Measurements from ENCODE around the gene RSBN1L. TPM values are rescaled to one million over a fixed set of nuclear protein-coding genes. Genes with fewer than 3 reads are reported as not detected.
"Not testable (repeated sequence)": the region's sequence is repeated elsewhere in the genome, so short reads cannot be mapped to it uniquely, and the experiment has no call there.

Gene RSBN1L
- polyA plus RNA-seq, 1 donor (not counting 4 experiments of a cell fraction or from before 2014, with no cell fraction given), result 9.6 TPM

GRCh38 chr7:77702513-77702912, 6.3 kb downstream of the RSBN1L start:
- TF ChIP-seq EZH2 (IDR thresholded peaks at IDR 0.05; ENCODE audit: low read length) (no peak), CTCF (optimal IDR thresholded peaks at IDR 0.05 in 1 of 3, IDR thresholded peaks at IDR 0.05 in 1 of 3, conservative IDR thresholded peaks at IDR 0.05 in 1 of 3; ENCODE audit: extremely low read depth in 1 of 3, insufficient read depth in 2 of 3, low read length in 3 of 3) (no peak)
- no peaks in the 10 kb centered on the region for H4K20me1 ChIP-seq (ENCODE audit: control insufficient read depth, extremely low read depth, insufficient read depth, low read length)

GRCh38 chr7:77702968-77703472, 6.8 kb downstream of the RSBN1L start:
- Histone ChIP-seq H4K20me1 (ENCODE audit: control insufficient read depth, extremely low read depth, insufficient read depth, low read length) (no peaks in the 10 kb centered on the region), H3K27ac (ENCODE audit: control insufficient read depth, insufficient read depth, low read length) (no peak overlapping the region)

More at GRCh38 chr7:77702513-77702912, 6.3 kb downstream of the RSBN1L start:
- Histone ChIP-seq H3K4me2 (ENCODE audit: control insufficient read depth, extremely low read depth, insufficient read depth, low read depth, low read length) (no peak overlapping the region), H3K27ac (ENCODE audit: control insufficient read depth, insufficient read depth, low read length) (no peak overlapping the region), H3K36me3 (ENCODE audit: control insufficient read depth in 2 of 2, extremely low read depth in 1 of 2, insufficient read depth in 2 of 2, low read length in 2 of 2) (no peaks in the 10 kb centered on the region), H3K9ac (ENCODE audit: control insufficient read depth, extremely low read depth, insufficient read depth, low read length) (no peak overlapping the region), H2AFZ (ENCODE audit: control insufficient read depth, low read length) (no peak overlapping the region), H3K79me2 (ENCODE audit: control insufficient read depth, insufficient read depth, low read length) (peaks cover 81% of the 10 kb centered on the region), H3K9me1 (ENCODE audit: control insufficient read depth, extremely low read depth, insufficient read depth, low read length) (no peaks in the 10 kb centered on the region), H3K9me3 (ENCODE audit: control insufficient read depth, low read depth, low read length) (no peaks in the 10 kb centered on the region), H3K4me1 (ENCODE audit: control insufficient read depth, extremely low read depth, insufficient read depth, low read length) (peaks cover 16% of the 10 kb centered on the region), H3K27me3 (ENCODE audit: control insufficient read depth, extremely low read depth, insufficient read depth, low read length) (no peaks in the 10 kb centered on the region), H3K4me3 (ENCODE audit: control insufficient read depth in 2 of 3, extremely low read depth in 1 of 3, insufficient read depth in 2 of 3, low read depth in 1 of 3, low read length in 3 of 3) (no peak overlapping the region)
- DNase-seq (ENCODE audit: low read depth, low spot score) (no peak), FAIRE-seq (no peak)
- dilution Hi-C loops (cut with MboI; ENCODE audit: extremely low pct_ligation_motif_present, low sequenced_read_pairs), result no loop called here

GRCh38 chr7:77703669-77704068, 7.4 kb downstream of the RSBN1L start:
- H3K27ac ChIP-seq (ENCODE audit: control insufficient read depth, insufficient read depth, low read length); DNase-seq (ENCODE audit: low read depth, low spot score); dilution Hi-C loops (cut with MboI; ENCODE audit: extremely low pct_ligation_motif_present, low sequenced_read_pairs); H2AFZ ChIP-seq (ENCODE audit: control insufficient read depth, low read length); H3K27me3 ChIP-seq (ENCODE audit: control insufficient read depth, extremely low read depth, insufficient read depth, low read length); H3K9me3 ChIP-seq (ENCODE audit: control insufficient read depth, low read depth, low read length); H3K36me3 ChIP-seq (ENCODE audit: control insufficient read depth in 2 of 2, extremely low read depth in 1 of 2, insufficient read depth in 2 of 2, low read length in 2 of 2); H4K20me1 ChIP-seq (ENCODE audit: control insufficient read depth, extremely low read depth, insufficient read depth, low read length); H3K4me3 ChIP-seq (ENCODE audit: control insufficient read depth in 2 of 3, extremely low read depth in 1 of 3, insufficient read depth in 2 of 3, low read depth in 1 of 3, low read length in 3 of 3); H3K4me1 ChIP-seq (ENCODE audit: control insufficient read depth, extremely low read depth, insufficient read depth, low read length); H3K9ac ChIP-seq (ENCODE audit: control insufficient read depth, extremely low read depth, insufficient read depth, low read length); H3K9me1 ChIP-seq (ENCODE audit: control insufficient read depth, extremely low read depth, insufficient read depth, low read length); FAIRE-seq; H3K4me2 ChIP-seq (ENCODE audit: control insufficient read depth, extremely low read depth, insufficient read depth, low read depth, low read length): not testable (repeated sequence)
- peaks cover 75% of the 10 kb centered on the region for H3K79me2 ChIP-seq (ENCODE audit: control insufficient read depth, insufficient read depth, low read length)

More at GRCh38 chr7:77702968-77703472, 6.8 kb downstream of the RSBN1L start:
- Histone ChIP-seq H3K36me3 (ENCODE audit: control insufficient read depth in 2 of 2, extremely low read depth in 1 of 2, insufficient read depth in 2 of 2, low read length in 2 of 2) (no peaks in the 10 kb centered on the region), H3K27me3 (ENCODE audit: control insufficient read depth, extremely low read depth, insufficient read depth, low read length) (no peaks in the 10 kb centered on the region), H3K4me1 (ENCODE audit: control insufficient read depth, extremely low read depth, insufficient read depth, low read length) (peaks cover 14% of the 10 kb centered on the region), H3K9me3 (ENCODE audit: control insufficient read depth, low read depth, low read length) (no peaks in the 10 kb centered on the region), H2AFZ (ENCODE audit: control insufficient read depth, low read length) (no peak overlapping the region), H3K4me3 (ENCODE audit: control insufficient read depth in 2 of 3, extremely low read depth in 1 of 3, insufficient read depth in 2 of 3, low read depth in 1 of 3, low read length in 3 of 3) (no peak overlapping the region), H3K79me2 (ENCODE audit: control insufficient read depth, insufficient read depth, low read length) (peaks cover 77% of the 10 kb centered on the region), H3K9me1 (ENCODE audit: control insufficient read depth, extremely low read depth, insufficient read depth, low read length) (no peaks in the 10 kb centered on the region), H3K9ac (ENCODE audit: control insufficient read depth, extremely low read depth, insufficient read depth, low read length) (no peak overlapping the region), H3K4me2 (ENCODE audit: control insufficient read depth, extremely low read depth, insufficient read depth, low read depth, low read length) (no peak overlapping the region)
- dilution Hi-C loops (cut with MboI; ENCODE audit: extremely low pct_ligation_motif_present, low sequenced_read_pairs), result no loop called here
- no peak for DNase-seq (ENCODE audit: low read depth, low spot score)
- no peak for FAIRE-seq
- TF ChIP-seq CTCF (optimal IDR thresholded peaks at IDR 0.05 in 1 of 3, IDR thresholded peaks at IDR 0.05 in 1 of 3, conservative IDR thresholded peaks at IDR 0.05 in 1 of 3; ENCODE audit: extremely low read depth in 1 of 3, insufficient read depth in 2 of 3, low read length in 3 of 3) (no peak), EZH2 (IDR thresholded peaks at IDR 0.05; ENCODE audit: low read length) (no peak)

Measured in keratinocyte (primary cell).